ENCODE measurements around the gene ELP1.
A peak's percentile ranks its signal among the peaks of the same experiment; 100 is the strongest.

ELP1 gene

DNA sequence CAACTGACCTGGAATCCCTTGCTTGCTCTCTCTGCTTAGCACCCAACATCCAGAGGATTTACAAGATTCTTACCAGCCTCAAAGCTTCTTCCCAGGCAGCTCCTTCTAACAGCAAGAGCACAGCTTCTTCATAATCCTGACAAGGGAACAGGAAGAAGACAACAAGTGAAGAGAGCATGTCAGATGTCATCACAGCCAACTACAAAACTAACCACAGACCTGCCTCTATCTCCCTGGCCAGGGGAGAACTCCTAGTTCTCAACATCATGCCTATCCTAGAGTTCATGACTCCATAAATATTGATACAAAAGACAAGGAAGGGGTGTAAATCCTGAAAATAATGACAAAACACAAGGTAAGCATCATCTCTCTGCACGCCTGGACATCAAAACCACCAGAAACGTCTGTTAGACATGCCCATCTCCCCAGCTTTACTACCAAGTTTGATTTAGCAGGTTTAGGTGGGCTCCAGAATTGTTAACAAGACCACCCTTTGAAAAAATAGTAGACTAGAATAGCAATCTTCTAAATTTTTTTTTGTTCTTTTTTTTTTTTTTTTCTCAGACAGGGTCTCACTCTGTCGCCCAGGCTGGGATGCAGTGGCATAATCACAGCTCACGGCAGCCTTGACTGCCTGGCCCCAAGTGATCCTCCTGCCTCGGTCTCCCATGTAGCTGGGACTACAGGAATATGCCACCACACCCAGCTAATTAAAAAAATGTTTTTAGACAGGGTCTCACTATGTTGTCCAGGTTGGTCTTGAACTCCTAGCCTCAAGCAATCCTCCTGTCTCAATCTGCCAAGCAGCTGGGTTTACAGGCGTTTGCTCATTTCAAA lies 51.7 kb downstream of the ELP1 start:
- no peak for DNase-seq

DNA sequence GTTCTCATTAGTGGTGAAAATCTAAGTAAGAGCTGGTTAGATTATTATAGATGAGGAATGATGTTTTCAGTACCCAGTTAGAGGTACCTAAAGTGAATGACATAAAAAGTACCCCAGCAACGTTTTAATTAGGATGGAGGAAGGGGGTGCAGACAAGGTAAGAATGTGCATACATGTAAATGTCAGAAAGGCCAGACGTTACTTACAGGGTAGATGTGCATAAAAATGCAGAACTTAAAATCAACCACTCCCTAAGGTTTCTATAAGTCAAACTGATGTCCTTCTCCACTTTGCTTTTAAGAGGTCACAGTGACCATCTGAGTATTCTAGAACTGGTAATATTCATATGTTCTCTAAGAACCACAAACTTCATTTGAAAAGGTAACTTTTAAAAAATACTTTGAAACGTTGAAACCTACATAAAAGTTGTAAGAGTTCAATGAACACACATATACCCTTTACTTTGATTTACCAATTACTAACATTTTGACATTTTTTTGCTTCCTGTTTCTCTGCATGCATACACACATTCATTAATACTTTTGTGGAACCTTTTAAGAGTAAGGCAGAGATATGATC lies 53.1 kb downstream of the ELP1 start:
- no peak for DNase-seq

DNA sequence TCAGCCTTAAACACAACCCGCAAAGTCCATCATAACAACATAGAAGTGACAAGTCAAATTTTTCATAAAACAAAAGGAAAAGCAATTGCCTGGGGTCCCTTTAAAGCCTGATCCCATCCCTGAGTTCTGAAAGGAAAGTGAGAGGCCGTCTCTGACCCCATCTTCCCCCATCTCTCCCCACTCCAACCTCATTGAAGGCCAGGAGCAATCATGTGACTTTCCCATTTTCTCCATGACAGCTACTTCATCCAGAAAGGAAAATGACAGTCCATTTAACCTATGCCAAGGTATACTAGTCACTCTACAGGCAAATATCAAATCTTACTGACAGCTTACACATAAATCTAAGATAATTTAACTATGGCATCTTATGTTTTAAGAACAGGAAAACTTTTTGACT lies 56.4 kb downstream of the ELP1 start:
- no peak for DNase-seq

DNA sequence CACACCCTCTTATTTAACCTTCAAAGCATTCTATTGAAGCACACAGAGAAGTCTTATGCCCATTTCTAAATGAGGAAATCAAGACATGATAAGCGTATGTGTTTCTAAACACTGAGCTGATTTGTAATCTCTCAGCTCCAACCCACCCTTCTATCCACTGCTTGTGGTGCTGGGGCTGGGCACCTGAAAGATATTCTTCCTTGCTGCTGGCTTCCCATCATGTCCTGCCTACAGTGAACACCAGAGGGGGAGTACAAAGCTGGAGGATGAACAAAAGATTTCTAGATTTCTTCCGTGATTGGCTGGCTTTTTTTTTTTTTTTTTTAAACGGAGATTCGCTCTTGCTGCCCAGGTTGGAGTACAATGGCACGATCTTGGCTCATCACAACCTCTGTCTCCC lies 57.5 kb downstream of the ELP1 start:
- DNase-seq = no peak

DNA sequence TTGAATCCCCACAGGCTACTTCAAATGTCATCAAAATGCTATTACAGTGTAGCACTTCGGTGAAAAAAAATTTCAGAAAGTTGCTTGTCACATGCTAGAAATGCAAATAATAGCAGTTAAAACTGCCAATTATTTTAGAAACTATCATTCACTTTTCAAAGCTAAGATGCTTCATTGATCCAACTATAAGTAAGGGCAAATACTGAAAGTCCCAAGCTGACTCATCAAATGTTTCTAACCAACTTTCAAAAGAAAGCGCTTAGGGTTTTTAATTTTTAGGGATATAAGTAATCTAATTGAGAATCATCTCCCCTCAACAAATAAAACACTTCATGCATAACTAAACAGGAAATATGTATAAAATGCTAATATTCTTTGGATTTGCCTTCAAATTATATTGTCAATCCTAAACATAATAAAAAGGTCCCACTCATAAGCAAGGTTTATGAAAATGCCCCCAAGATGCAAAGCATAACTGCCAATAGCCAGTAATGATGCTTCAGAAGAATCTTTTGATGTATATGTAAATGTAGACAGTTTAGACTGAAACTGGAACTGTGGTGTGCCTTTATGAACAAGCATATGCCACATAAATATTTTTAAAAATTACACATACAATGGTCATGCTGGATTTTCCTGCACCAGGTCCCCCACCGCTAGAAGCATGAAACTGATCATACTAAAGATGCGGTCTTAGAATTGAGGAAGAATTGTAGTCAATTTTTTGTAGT lies 59.7 kb downstream of the ELP1 start:
- no peak for DNase-seq

DNA sequence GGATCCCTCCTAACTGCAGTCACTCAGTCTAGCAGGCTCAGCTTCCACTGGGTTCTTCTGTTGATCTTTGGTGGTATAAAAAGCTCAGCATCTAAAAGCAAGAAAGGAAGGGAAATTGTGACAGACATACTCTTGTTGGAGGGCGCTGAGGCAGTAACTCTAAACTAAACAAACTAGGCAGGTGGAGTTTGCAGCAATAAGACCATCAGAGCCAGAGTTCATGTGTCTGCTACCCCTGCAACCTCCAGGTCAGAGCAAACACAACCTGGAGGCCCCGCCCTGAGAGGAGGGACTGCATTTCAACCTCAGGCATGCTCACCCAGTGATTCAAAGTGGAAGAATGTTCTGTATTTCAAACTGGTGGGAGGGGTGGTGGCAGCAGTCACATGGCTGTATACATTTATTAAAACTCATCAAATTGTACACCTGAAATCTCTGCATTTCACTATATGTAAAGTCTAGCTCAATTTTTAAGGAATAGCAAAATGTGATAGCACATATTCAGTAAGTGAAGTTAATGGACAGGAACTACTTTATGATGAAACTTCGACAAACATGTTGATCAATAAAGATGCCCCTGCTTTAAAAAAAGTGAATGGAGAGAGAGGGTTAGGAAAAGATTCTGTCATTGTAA lies 64.7 kb downstream of the ELP1 start:
- DNase-seq = no peak

DNA sequence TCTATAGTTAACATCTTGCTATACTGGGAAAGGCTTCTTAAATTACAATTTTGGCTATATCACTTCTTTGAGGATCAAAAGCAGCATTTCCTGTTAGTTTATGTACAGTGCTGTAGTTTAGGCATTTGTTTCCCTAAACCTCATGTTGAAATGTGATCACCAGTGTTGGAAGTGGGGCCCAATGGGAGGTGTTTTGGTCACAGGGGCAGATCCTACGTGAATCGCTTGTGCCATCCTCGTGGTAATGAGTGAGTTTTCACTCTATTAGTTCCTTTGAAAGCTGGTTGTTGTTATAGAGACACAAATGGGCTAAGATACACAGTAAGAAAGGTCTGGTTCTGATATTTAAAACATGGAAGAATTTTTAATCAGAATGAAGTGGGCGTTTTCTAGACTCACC lies 66.1 kb downstream of the ELP1 start:
- no peak for DNase-seq

DNA sequence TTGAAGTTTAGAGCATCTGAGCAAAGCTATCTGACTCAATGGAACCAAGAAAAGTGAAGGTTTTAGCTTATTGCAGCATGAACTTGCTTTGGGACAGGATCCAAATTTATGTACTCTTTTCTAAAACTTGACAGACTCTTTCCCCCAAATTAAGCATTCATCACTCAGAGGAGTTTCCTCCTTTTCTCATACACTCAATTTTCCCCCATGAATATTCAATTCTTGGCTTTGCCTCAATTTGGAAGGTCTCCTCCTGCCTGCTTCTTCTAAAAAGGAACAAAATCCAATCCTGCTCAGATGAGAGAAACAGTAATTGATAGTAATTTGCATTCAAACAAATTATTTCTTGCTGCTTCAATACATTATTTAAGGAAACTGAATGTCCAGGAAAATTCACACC lies 66.8 kb downstream of the ELP1 start:
- no peak for DNase-seq

DNA sequence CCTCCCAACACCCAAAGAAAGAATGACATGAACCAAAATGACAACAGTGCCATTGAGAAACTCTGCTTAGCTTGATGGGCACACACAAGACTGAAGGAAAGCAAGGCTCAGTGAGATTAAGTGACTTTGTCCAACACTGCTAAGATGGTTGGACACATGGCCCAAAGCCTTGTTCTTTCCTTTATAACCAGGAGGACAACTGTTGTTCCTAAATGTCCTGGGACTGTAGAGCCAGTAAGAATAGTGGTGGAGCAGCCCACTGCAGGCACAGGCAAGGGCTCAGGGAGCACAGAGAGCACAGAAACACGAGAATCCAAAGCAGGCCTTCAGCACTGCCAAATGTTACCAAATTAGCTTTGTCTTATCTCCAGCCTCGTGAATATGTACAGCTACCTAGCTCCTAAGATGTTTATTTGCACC lies 67.9 kb downstream of the ELP1 start:
- DNase-seq = no peak

DNA sequence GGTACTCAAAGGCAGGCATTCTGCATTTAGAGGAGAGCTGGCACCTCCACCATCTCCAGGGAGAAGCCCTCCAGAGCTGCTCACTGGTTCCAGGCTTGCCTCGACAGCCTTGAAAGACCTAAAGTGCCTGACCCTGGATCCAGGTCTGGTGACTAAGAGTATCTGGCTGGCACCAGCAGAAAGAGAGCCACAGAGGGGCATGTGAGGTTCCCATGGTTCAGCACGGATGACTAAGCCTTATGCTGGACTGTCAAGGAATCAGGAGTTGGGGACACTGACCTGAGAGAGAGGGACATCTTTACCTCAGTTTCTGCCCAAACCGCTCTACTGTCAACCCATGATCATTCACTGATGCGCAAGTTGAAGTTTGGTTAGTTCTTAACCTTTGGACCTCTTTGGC lies 68.9 kb downstream of the ELP1 start:
- DNase-seq = no peak

DNA sequence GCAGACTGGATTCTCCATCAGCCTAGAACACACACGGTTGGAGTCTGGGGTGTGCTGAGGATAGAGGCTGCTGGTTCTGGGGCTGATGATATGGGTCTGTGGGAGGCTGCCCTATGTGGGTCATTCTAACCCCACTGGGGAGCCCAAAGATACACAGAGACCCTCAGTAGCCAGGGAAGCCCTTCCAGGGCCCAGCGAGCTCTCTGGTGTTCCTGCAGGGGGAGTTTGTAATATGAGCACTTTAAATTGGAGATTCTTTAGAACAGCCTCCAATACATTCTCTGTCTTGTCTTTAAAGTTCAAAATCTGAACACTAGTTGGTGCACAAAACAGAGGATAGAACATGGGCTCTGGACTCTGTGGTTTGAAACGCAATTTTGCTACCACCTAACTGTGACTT lies 69.5 kb downstream of the ELP1 start:
- no peak for DNase-seq

DNA sequence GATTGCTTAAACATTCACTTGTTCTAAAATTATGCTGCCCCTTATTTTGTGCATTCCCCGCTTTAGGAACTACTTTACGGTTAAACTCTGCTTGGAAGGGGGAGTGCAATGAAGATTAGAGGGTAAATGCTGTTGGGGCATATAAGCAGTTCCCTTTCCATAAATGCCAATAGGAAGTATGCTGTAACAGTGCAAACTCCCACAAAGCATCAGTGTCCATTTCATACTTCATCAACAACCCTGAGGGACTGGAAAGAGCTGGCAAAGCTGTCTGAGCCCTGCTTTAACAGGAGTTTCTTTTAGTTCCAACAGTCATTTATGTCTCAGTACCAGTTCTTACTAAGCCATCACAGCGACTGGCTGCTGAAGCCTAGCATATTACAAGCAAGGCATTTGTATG lies 70.0 kb downstream of the ELP1 start:
- DNase-seq = no peak

DNA sequence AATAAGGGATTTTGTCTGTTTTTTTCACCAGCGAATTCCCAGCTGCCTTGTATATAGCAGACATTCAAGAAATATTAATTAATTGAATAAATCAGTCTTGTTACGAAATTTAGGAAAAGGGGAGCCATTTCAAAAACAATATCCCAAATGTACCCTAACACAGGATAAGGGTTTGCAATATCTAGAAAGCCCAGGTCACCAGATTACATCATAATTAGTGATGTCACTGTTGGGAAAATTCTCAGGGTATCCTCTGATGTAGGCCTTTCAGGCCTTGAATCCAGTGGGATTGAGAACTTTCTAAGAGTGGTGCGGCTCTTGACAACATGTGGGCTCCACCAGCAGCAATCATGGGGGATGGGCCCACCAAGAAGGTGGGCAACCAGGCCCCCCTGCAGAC lies 71.9 kb downstream of the ELP1 start, which contains the start of gene ACTL7A:
Gene ACTL7A (plus strand): TSS at position 270 of the 400 bp plus-strand sequence. CDS start 57 bp downstream, at position 327.
- DNase-seq = no peak

DNA sequence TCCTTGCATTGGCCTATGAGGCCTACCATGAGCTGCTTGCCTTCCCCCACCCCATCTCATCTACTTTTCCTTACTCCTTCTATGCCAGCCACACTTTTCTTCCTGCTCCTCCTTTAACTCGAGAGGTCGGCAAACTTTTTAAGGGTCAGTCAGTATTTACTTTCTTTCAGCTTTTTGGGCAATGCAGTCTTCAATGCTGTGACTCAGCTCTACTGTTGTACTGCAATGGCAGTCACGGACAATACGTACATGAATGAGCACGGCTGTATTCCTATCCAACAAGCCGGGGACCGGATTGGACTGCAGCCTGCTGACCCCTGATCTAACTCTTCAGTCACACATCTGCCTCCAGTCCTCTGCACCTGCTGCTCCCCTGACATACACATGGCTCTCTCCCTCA lies 72.5 kb downstream of the ELP1 start:
- no peak for DNase-seq

DNA sequence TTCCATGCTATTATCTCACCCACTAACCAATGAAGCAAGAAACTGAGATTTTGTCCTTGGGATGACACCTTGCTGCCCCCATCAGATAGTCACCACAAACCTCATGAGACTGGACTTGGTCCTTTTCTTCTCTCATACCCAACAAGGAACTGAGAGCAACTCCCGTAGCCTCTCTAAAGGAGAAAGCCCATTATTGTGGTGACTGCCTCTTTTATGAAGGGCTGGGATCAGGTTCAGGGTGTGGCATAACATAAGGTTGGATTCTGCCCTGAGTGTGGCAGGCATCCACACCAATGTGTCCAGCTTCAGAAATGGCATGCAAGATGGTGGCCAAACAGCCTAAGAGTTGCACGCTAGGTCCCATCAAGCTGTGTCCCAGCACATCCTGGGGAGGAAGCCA lies 73.2 kb downstream of the ELP1 start:
- DNase-seq = no peak

DNA sequence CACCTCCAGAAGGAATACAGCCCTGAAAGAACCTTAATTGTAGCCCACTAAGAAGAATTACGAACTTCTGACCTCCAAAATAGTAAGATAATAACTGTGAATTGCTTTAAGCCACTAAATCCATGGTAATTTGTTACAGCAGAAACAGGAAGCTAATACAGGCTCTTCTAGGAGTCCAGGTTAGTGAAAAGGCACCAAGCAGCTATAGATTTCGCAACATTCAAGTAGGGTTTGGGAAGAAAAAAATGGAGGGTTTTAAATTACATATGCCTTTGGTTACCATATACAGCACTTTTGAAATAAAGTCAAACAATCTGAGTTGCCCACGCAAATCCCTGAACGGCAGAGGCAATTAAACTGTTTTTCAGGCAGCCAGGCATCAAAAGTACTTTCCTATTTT lies 73.6 kb downstream of the ELP1 start:
- no peak for DNase-seq

DNA sequence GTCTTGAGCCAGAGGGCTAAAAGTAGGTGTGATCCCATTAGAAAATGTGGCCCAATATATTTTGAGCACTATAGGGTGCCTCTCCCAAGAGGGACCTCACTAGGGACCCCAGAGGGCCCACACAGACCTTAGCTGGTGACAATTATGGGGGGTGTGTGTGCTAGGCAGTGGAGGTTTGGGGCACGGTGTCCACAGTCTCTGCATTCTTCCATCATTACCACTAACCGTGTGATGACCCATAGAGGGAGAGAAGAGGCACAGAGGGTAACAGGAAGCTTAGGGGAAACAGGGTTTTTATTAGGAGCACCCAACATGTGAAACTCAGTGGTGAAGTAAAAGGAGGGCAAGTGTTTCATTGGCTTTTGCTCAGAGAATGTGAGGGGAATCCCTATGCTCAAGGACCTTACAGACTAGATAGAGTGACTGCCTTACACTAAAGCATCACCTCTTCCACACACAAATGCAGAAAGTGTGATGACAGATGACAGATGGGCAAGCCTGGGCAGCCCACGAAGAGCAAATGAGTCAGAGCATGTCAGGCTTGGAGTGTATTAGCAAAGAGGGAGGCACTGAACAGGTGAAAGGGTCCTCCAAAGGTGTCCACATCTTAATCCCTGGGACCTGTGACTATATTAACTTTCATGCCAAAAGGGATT lies 74.3 kb downstream of the ELP1 start:
- no peak for DNase-seq

DNA sequence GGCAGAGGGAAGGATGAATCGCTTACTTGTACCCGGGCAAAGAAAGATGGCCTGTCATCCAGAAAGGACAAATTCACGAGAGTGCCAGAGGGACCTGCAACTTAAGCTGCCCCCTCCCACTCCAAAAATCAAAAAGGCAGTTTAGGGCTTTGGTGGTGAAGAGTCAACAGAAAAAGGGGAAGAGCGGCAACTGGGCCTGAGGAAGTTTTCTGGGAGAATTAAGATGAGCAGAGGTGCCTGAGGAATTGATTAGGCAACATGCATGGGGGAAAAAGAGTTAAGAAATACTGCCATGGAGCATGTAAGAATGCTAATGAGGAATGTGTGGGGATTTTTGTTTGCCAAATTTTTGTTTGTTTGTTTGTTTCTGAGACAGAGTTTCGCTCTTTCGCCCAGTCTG lies 76.4 kb downstream of the ELP1 start:
- DNase-seq = no peak

DNA sequence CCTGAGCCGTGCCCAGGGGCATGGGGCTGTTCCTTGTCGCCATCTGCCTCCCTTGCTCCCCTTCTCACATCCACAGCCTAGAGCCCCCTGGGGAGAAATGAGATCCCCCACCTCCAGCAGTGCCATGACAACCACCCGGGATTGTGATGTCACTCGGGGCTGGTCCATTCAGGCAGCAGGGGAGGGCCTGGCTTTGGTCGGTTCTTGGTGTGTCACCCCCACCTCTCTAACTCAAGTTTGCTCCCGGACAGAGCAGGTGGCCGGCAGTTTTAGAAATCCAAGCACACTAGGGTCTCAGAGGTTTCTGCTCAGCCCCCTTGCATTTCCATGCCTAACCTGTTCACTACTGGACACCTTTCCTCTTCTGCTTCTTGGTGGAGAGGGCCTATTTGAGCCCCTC lies 78.0 kb downstream of the ELP1 start, which contains the start of gene ACTL7B:
Gene ACTL7B (minus strand): TSS at position 99 of the 400 bp plus-strand sequence. CDS start 56 bp downstream, at position 43.
- no peak for DNase-seq

DNA sequence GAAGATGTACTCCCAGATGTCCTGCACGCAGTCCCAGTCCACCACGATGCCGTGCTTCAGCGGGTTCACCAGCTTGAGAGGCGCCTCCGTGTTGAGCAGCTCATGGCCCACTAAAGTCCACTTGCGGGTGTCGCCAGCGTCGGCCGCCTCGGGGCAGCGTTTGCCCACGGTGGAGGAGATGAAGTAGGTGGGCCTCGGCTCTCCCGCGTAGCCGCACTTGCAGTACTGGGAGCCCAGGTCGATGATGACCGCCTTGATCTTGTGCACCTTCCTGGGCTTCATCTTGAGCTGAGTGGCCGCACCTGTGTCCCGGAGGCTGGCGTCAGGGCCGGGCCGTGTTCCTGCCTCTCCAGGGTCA lies 78.4 kb downstream of the ELP1 start:
- DNase-seq = no peak

DNA sequence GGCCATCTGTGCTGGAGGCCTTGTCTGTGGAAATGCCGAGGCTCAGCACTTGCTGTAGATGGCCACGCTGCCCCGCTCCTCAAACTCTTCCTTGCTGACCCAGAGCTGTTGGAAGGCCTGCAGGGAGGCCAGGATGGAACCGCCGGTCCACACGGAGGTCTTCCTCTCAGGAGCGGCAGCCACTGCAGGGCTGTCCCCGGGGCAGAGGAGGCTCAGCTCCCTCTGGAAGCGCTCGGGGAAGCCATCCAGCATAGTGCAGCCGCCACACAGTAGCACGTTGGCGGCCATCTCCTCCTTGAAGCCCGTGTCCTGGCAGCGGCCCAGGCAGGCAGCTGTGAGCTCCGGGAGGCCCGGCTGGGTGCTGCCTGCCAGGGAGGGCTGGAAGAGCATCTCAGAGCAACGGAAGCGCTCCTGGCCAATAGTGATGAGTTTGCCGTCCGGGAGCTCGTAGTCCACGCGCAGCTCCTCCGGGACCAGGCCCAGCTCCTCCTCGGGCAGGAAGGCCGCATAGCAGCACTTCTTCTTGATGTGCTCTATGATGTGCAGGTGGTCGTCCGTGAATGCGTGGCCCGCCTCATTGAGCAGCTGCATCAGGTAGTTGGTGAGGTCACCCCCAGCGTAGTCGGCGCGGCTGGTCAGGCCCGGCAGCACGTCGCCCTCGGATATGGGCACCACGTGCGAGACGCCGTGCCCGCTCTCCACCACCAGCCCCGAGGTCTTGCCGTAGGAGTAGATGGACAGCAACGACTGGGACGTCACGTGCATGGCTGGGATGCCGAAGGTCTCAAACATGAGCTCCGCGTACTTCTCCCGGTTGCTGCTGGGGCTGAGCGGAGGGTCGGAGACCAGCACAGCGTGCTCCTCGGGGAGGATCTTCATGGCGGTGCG lies 79.0 kb downstream of the ELP1 start:
- peak; percentile 66 for DNase-seq

DNA sequence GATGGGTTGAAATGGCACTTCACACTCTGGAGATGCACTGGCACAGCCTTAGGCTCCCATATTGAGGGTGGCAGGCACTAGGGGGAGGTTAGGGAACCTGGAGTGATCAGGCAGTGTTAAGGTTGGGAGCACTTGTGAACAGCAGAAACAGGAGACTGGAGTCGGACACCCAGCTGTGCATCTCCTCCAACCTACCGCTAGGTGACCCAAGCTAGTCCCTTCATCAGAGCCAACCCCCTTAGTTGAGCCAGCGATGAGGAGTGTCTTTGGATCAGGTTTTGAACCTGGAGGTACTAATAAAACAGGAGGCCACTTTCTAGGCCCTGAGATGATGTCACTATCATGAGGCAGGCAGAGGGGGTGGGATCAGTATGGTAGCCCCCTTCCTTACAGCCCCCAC lies 79.8 kb downstream of the ELP1 start:
- no peak for DNase-seq

Measured in NCI-H1092 (cell line).